Measurements from ENCODE around the gene ZNF350. TPM values are rescaled to one million over a fixed set of nuclear protein-coding genes. Genes with fewer than 3 reads are reported as not detected.
"Not testable (repeated sequence)": the region's sequence is repeated elsewhere in the genome, so short reads cannot be mapped to it uniquely, and the experiment has no call there.

The ZNF350 gene
- 10 to 100 TPM; 23.8 to 24.0 TPM for total RNA-seq

- ATAC-seq (ENCODE audit: low read depth): peak; percentile 96
- H3K4me1 Mint-ChIP-seq: peaks cover 6% of the 10 kb centered on the region
- peak within 1 kb of the TSS; percentile 88 for H3K4me3 Mint-ChIP-seq
- no peaks in the 10 kb centered on the region for H3K27me3 Mint-ChIP-seq
- H3K9me3 Mint-ChIP-seq: peaks cover 37% of the 10 kb centered on the region
- H3K27ac Mint-ChIP-seq: peak within 1 kb of the TSS; percentile 91
- DNase-seq: peak; percentile 79
- POLR2A ChIA-PET: no interaction called here
- H3K36me3 Mint-ChIP-seq: peaks cover 41% of the 10 kb centered on the region
Observed at GRCh38 chr19:51986309-51987291, at the start of gene ZNF350. Gene ZNF350 (minus strand): TSS chr19:51986840. CDS start chr19:51974360, 12,480 bp downstream.

DNA sequence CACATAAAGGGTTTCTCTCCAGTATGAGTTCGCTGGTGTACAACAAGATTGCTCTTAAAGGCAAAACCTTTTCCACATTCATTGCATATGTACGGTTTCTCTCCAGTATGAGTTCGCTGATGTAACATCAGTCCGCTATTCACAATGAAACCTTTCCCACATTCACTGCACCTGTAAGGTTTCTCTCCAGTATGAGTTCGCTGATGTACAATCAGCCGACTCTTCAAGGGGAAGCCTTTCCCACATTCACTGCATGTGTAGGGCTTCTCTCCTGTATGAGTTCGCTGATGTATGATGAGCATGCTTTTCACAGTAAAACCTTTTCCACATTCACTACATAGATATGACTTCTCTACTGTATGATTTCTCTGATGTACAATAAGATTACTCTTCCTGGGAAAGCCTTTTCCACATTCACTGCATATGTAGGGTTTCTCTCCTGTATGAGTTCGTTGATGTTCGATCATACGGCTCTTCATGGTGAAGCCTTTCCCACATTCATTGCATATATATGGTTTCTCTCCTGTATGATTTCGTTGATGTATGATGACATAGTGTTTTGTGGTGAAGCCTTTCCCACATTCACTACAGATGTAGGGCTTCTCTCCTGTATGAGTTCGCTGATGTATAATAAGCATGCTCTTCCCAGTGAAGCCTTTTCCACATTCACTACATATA, 47.5 kb upstream of the ZNF350 start:
- peaks cover 36% of the 10 kb centered on the region for H3K9me3 Mint-ChIP-seq
- POLR2A ChIA-PET: no interaction called here
- H3K36me3 Mint-ChIP-seq: peaks cover 80% of the 10 kb centered on the region
- no peaks in the 10 kb centered on the region for H3K4me1 Mint-ChIP-seq
- no peak overlapping the region for H3K4me3 Mint-ChIP-seq
- no peaks in the 10 kb centered on the region for H3K27me3 Mint-ChIP-seq
- DNase-seq (no peak), ATAC-seq (ENCODE audit: low read depth) (no peak)
- H3K27ac Mint-ChIP-seq: no peak overlapping the region

GRCh38 chr19:52028780-52029123, 42.1 kb upstream of the ZNF350 start:
- H3K4me1 Mint-ChIP-seq: peaks cover 10% of the 10 kb centered on the region
- H3K27ac Mint-ChIP-seq: peak overlapping the region; percentile 99
- H3K27me3 Mint-ChIP-seq: no peaks in the 10 kb centered on the region
- peaks cover 66% of the 10 kb centered on the region for H3K36me3 Mint-ChIP-seq
- DNase-seq: no peak
- peak overlapping the region; percentile 99 for H3K4me3 Mint-ChIP-seq
- ATAC-seq (ENCODE audit: low read depth): peak; percentile 17
- POLR2A ChIA-PET: interaction anchor here (0.6 to 1.9 kb wide), 5 partner anchors 20 to 490 kb away, joined by 3 to 10 read pairs (median 3); partner anchors contain the start of genes ZNF432, ZNF615 and ZNF649
- H3K9me3 Mint-ChIP-seq: peaks cover 28% of the 10 kb centered on the region

GRCh38 chr19:52028027-52028779, 41.6 kb upstream of the ZNF350 start, which contains the start of gene ZNF614:
Gene ZNF614 (minus strand): TSS chr19:52028379. CDS start chr19:52025745, 2,634 bp downstream.
- peaks cover 10% of the 10 kb centered on the region for H3K4me1 Mint-ChIP-seq
- POLR2A ChIA-PET: interaction anchor here (0.6 to 1.9 kb wide), 5 partner anchors 20 to 490 kb away, joined by 3 to 10 read pairs (median 3); partner anchors contain the start of genes ZNF432, ZNF615 and ZNF649
- ATAC-seq (ENCODE audit: low read depth) (peak; percentile 96), DNase-seq (peak; percentile 91)
- H3K27ac Mint-ChIP-seq: peak within 1 kb of the TSS; percentile 99
- H3K9me3 Mint-ChIP-seq: peaks cover 28% of the 10 kb centered on the region
- H3K27me3 Mint-ChIP-seq: no peaks in the 10 kb centered on the region
- peak within 1 kb of the TSS; percentile 99 for H3K4me3 Mint-ChIP-seq
- peaks cover 67% of the 10 kb centered on the region for H3K36me3 Mint-ChIP-seq

DNA sequence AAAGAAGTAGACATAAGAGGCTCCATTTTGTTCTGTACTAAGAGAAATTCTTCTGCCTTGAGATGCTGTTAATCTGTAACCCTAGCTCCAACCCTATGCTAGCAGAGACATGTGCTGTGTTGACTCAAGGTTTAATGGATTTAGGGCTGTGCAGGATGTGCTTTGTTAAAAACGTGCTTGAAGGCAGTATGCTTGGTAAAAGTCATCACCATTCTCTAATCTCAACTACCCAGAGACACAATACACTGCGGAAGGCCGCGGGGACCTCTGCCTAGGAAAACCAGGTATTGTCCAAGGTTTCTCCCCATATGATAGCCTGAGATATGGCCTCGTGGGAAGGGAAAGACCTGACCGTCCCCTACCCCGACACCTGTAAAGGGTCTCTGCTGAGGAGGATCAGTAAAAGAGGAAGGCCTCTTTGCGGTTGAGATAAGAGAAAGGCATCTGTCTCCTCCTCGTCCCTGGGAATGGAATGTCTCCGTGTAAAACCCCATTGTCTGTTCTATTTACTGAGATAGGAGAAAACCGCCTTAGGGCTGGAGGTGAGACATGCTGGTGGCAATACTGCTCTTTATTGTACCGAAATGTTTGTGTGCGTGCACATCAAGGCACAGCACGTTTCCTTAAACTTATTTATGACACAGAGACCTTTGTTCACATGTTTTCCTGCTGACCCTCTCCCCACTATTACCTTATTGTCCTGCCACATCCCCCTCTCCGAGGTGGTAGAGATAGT, 39.8 kb upstream of the ZNF350 start:
- POLR2A ChIA-PET; H3K27me3 Mint-ChIP-seq; H3K4me3 Mint-ChIP-seq; ATAC-seq (ENCODE audit: low read depth); DNase-seq; H3K27ac Mint-ChIP-seq: not testable (repeated sequence)
- H3K9me3 Mint-ChIP-seq: peaks cover 27% of the 10 kb centered on the region
- peaks cover 10% of the 10 kb centered on the region for H3K4me1 Mint-ChIP-seq
- H3K36me3 Mint-ChIP-seq: peaks cover 73% of the 10 kb centered on the region

DNA sequence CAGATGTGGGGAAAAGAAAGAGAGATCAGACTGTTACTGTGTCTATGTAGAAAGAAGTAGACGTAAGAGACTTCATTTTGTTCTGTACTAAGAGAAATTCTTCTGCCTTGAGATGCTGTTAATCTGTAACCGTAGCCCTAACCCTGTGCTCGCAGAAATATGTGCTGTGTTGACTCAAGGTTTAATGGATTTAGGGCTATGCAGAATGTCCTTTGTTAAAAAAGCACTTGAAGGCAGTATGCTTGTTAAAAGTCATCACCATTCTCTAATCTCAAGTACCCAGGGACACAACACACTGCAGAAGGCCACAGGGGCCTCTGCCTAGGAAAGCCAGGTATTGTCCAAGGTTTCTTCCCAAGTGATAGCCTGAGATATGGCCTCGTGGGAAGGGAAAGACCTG, 37.8 kb upstream of the ZNF350 start:
- POLR2A ChIA-PET; ATAC-seq (ENCODE audit: low read depth); DNase-seq; H3K4me3 Mint-ChIP-seq; H3K27me3 Mint-ChIP-seq; H3K27ac Mint-ChIP-seq: not testable (repeated sequence)
- Mint-ChIP-seq H3K36me3 (peaks cover 76% of the 10 kb centered on the region), H3K4me1 (peaks cover 10% of the 10 kb centered on the region), H3K9me3 (peaks cover 42% of the 10 kb centered on the region)

- no peaks in the 10 kb centered on the region for H3K27me3 Mint-ChIP-seq
- ATAC-seq (ENCODE audit: low read depth) (no peak), DNase-seq (no peak)
- peaks cover 92% of the 10 kb centered on the region for H3K36me3 Mint-ChIP-seq
- POLR2A ChIA-PET: no interaction called here
- H3K27ac Mint-ChIP-seq: no peak overlapping the region
- H3K4me3 Mint-ChIP-seq: no peak overlapping the region
- peaks cover 50% of the 10 kb centered on the region for H3K9me3 Mint-ChIP-seq
- H3K4me1 Mint-ChIP-seq: peaks cover 3% of the 10 kb centered on the region
Observed at GRCh38 chr19:52022193-52022592, 35.6 kb upstream of the ZNF350 start.

DNA sequence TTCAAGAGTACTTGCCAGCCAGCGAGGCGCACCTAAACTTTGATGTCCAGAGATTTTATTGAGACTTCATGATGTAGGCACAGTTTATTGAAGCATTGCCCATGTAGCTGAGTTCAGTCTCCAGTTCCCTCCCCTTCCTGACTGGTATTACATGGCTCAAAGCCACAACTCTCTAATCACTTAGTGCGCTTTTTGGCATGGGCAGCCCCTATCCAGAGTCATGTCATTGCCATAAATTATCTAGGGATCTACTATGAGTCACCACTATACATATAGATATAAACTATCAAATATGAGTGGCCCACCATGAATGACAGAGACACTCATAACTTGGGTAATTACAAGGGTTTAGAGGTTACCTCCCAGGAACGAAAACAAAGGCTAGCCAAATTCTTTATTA, 33.9 kb upstream of the ZNF350 start:
- H3K4me1 Mint-ChIP-seq: no peaks in the 10 kb centered on the region
- H3K27ac Mint-ChIP-seq: no peak overlapping the region
- H3K9me3 Mint-ChIP-seq: peaks cover 54% of the 10 kb centered on the region
- H3K4me3 Mint-ChIP-seq: no peak overlapping the region
- H3K36me3 Mint-ChIP-seq: peaks cover 93% of the 10 kb centered on the region
- no peaks in the 10 kb centered on the region for H3K27me3 Mint-ChIP-seq
- ATAC-seq (ENCODE audit: low read depth) (no peak), DNase-seq (no peak)
- POLR2A ChIA-PET: no interaction called here

GRCh38 chr19:52010674-52011073, 24.0 kb upstream of the ZNF350 start:
- H3K9me3 Mint-ChIP-seq: peaks cover 28% of the 10 kb centered on the region
- H3K4me3 Mint-ChIP-seq: no peak overlapping the region
- POLR2A ChIA-PET: no interaction called here
- DNase-seq (no peak), ATAC-seq (ENCODE audit: low read depth) (no peak)
- H3K27me3 Mint-ChIP-seq: no peaks in the 10 kb centered on the region
- H3K4me1 Mint-ChIP-seq: peaks cover 10% of the 10 kb centered on the region
- H3K36me3 Mint-ChIP-seq: peaks cover 46% of the 10 kb centered on the region
- no peak overlapping the region for H3K27ac Mint-ChIP-seq

DNA sequence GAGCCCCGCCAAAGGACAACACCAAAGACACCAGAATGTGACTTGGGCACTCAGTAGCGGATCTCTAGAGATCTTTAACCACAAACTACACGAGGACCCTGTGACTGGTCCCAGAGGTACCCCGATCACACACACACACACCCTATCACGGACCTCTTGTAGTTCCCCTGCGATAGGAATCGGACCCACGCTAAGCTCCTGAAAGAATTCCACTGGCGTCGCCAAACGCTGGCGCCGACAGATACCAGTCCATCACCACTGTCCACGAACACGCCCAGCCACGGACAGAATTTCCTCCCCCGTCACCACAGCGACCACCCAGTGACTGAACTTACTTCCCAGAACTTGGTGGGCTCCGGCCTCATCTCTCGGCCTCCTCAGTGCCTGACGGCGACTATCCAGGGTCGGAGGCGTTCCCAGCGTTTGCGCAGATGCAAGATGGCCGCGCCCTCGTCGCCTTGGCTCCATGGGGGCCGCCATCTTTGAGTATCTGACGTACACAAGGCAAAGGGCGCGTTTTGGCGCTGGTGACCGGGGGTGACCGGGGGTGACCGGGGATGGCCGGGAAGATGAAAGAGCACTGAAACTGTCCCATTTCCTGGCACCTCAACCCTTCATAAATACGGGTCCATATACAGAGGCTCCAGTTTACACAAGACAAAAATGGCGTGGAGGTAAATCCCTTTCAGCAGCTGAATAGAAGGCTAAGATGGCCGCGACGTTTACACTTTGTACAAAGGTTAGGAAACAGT, 21.3 kb upstream of the ZNF350 start, which contains the start of gene ZNF615:
Gene ZNF615 (minus strand): TSS at position 406 of the 752 bp plus-strand sequence. CDS start 4,500 bp downstream, outside the sequence.
- Mint-ChIP-seq H3K36me3 (peaks cover 49% of the 10 kb centered on the region), H3K9me3 (peaks cover 25% of the 10 kb centered on the region)

DNA sequence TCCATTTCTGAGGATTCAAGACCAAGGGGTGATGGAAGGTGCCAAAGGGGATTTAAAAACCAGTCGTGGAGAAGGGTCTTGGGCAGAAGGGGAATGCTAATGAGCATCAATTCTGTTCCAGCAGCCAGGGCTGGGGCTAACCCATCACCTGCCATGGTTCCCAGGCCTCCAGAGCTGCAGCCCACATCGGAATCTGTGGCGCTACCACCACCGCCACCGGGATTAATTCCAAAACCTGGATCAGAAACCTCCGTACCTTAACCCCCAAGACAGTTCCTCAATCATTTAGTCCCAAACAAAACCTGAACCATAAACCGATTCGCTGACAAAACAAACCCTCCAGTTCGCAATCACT, 20.8 kb upstream of the ZNF350 start:
- DNase-seq (no peak), ATAC-seq (ENCODE audit: low read depth) (no peak)
- Mint-ChIP-seq H3K4me3 (peak overlapping the region; percentile 91), H3K36me3 (peaks cover 47% of the 10 kb centered on the region), H3K9me3 (peaks cover 24% of the 10 kb centered on the region), H3K27me3 (no peaks in the 10 kb centered on the region), H3K4me1 (peaks cover 10% of the 10 kb centered on the region), H3K27ac (peak overlapping the region; percentile 97)
- POLR2A ChIA-PET: interaction anchor here (1.5 to 1.9 kb wide), 2 partner anchors 21 to 42 kb away, joined by 6 to 7 read pairs; partner anchors contain the start of genes ZNF432 and ZNF614

More for the DNA sequence above, 21.3 kb upstream of the ZNF350 start, which contains the start of gene ZNF615:
- peak; percentile 95 for ATAC-seq (ENCODE audit: low read depth)
- POLR2A ChIA-PET: interaction anchor here (0.6 to 1.9 kb wide), 4 partner anchors 20 to 181 kb away, joined by 3 to 7 read pairs (median 5); partner anchors contain the start of genes ZNF432 and ZNF614
- H3K27ac Mint-ChIP-seq: peak within 1 kb of the TSS; percentile 97
- DNase-seq: peak; percentile 88
- H3K4me3 Mint-ChIP-seq: peak within 1 kb of the TSS; percentile 91
- no peaks in the 10 kb centered on the region for H3K27me3 Mint-ChIP-seq
- peaks cover 10% of the 10 kb centered on the region for H3K4me1 Mint-ChIP-seq

Measured in activated naive CD8-positive, alpha-beta T cell treated with anti-CD3 and anti-CD28 coated beads, Interleukin-2, amount 10 ng/mL, durations not matched to agents 7 days and 5 days (primary cell).